ENCODE results near the gene GPX6.
"Not testable (repeated sequence)": the region's sequence is repeated elsewhere in the genome, so short reads cannot be mapped to it uniquely, and the experiment has no call there.

GPX6 gene

DNA sequence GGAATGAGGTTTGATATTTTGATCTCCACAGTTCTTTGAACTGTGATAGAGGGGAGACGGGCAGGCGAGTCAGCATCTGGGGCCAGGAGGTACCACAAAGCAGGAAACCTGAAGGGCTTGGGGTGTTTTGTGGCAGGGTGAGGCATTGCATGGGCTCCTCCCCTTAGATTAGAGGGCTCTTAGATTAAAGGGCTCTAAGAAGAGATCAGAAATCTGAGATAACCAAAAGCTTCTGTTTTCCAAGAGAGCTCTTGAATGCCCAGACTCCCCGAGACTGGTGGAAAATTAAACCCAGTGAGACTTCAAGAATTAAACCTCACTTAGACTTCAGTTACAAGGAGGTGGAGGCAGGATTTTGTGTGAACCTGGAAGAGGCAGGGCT, 7.6 kb upstream of the GPX6 start:
- peak in 4 of 5 donors; percentile 13 to 29 (median 20) for DNase-seq

DNA sequence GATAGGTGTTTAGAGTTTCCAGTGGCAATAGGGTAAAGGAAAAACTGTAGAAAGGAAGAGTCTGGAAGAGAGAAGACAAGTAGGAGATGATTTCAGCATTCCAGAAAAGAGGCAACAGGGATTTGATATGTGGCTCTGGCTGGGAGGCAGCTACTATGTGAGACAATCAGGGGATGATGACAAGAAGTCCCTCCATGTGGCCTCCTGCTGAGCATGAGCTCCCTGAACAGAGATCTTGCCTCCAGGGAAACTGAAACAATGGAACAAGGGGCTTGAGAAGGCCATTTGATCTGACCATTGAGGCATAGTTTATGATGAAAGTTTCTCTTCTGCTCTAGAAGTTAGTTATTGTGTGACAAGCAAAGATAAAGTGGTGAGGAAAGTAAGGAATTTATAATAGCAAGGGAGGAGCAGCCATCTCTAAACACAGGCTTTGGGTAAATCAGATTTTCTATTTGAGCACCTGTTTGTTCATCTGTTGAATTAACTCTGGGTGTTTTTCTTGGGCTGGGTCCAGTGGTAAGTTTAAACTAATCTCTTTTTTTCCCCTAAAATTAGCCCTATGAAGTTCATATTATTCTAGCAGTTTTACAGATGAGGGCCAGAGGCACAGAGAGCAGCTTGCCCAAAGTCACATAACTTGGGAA, 7.1 kb upstream of the GPX6 start:
- no peak for DNase-seq

DNA sequence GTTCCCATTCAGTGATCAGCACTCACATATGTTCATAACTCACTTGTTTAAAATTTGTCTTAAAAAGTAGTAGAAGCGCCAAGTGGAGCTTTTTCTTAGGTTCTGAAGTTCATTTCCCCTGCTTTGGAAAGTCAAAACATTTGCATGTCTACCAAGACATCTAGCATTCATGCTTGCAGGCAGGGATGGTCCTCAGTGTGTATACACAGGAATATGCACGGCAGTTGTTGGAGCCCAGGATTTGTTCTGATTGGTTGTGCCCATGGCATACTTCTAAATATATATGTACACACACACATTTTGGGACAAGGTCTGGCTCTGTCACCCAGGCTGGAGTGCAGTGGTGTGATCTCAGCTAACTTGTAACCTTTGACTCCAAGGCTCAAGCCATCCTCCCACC, 2.4 kb upstream of the GPX6 start:
- DNase-seq = no peak

DNA sequence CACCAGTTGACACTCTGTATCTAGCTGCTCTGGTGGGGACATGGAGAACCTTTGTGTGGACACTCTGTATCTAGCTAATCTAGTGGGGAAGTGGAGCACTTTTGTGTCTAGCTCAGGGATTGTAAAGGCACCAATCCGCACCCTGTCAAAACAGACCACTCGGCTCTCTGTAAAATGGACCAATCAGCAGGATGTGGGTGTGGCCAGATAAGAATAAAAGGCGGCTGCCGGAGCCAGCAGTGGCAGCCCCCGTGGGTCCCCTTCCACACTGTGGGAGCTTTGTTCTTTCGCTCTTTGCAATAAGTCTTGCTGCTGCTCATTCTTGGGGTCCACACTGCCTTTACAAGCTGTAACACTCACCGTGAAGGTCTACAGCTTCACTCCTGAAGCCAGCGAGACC, 3.2 kb downstream of the GPX6 start:
- DNase-seq = not testable (repeated sequence)

DNA sequence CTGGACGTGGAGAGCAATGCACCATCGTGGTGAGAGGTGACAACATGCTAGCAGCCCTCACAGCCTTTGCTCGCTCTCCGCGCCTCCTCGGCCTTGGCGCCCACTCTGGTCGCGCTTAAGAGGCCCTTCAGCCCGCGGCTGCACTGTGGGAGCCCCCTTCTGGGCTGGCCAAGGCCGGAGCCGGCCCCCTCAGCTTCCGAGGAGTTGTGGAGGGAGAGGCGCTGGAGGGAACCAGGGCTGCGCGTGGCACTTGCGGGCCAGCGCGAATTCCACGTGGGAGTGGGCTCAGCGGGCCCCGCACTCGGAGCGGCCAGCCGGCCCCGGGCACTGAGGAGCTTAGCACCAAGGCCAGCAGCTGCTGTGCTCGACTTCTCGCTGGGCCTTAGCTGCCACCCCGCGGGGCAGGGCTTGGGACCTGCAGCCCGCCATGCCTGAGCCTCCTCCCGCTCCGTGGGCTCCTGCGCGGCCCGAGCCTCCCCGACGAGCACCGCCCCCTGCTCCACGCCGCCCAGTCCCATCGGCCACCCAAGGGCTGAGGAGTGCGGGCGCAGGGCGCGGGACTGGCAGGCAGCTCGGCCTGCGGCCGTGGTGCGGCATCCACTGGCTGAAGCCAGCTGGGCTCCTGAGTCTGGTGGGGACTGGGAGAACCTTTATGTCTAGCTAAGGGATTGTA, 3.8 kb downstream of the GPX6 start:
- DNase-seq = no peak

DNA sequence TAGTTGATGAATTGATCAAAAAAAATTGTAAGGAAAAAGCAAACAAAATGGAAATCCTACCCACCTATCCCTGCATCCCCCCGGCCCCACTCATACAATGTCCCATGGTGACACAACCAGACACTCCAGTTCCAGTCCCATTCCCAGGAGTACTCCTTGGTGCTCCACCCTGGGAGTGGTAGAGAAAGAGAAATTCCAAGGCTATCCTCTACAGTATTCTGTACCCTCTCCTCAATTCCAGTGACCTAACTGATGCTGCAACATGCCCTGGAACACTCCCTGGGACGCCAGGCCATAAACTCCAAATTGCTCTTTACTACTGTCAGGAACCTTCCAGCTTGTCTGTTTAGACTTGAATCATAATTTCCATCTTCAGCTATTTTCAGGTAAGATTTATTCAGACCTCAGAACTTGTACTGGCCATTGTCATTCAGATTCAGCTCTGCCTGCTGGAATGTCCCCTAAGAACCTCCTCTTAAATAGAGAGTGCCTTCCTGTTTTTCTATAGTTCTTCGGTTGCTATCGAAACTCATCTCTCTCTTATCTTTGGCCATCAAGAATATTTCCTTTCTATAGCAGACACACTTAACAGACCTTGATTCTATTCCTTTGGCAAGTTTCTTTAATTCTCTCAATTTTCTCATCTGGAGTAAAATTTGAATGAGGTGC, 8.7 kb downstream of the GPX6 start:
- DNase-seq = no peak

DNA sequence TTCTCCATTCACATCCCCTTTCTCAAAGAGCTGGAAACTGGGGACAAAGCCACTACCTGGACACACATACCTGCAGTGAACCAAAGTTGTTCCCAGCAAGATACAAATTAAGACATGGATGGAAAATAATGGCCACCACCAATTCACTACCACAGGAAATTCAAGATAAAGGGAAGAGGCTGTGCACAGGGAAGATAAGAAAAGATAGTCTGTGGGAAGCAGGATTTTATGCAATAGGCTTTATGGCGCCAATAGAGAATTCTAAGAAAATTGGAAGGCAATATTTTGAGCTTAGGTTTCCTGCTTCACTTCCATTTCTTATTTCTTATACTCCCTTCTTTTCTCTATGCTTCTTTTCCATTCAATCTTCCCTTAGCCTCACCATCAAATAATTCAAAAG, 9.9 kb downstream of the GPX6 start:
- DNase-seq = no peak

DNA sequence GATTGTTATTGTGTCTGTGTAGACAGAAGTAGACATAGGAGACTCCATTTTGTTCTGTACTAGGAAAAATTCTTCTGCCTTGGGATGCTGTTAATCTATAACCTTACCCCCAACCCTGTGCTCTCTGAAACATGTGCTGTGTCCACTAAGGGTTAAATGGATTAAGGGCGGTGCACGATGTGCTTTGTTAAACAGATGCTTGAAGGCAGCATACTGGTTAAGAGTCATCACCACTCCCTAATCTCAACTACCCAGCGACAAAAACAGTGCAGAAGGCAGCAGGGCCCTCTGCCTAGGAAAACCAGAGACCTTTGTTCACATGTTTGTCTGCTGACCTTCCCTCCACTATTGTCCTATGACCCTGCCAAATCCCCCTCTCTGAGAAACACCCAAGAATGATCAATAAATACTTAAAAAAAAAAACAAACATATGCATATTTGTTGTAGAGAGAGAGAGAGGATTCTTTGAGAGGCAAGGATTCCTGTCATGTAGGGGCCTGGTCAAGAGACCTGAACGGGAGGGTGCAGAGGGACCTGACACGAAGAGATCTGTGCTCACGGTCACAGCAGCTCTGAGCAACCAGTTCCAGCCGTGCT, 12.8 kb downstream of the GPX6 start:
- DNase-seq = not testable (repeated sequence)

DNA sequence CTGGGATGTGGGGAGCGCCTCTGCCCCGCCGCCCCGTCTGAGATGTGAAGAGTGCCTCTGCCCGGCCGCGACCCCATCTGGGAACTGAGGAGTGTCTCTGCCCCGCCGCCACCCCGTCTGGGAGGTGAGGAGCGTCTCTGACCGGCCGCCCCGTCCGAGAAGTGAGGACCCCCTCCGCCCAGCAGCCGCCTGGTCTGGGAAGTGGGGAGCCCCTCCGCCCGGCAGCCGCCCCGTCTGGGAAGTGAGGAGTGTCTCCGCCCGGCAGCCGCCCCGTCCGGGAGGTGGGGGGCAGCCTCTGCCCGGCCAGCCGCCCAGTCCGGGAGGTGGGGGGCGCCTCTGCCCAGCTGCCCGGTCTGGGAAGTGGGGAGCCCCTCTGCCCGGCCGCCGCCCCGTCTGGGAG, 13.5 kb downstream of the GPX6 start:
- DNase-seq = not testable (repeated sequence)

DNA sequence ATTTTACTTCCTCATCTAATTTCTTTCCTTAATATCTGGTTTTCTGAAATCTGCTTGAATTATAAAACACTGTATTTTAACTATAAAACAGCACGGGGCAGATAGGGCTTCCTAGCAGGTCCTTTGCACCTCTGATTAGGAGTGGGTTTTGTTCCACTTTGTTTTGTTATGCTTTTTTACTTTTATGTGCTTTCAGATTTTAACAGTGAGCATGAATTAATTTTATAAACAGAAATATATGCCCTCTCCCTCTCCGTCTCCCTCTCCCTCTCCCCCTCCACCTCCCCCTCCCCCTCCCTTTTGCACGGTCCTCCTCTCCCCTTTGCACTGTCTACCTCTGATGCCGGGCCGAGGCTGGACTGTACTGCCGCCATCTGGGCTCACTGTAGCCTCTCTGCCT, 14.3 kb downstream of the GPX6 start:
- no peak for DNase-seq

DNA sequence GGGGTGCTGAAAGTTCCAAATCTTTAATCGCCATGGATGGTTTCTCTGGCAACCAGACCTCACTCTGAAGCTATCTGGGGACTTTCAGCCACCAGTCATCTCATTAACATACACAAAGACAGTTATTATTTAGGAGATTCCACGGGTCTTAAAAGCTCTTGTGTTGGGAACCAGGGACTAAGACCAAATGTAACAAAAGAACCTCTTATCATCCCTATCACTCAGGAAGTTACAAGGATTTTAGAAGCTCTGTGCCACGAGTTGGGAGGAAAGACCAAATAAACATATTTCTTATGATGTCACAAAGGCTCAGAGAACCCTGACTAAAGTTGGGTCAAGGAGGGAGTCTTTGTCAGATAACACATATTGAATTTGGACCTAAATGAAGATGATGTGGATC, 17.7 kb downstream of the GPX6 start:
- DNase-seq = no peak

DNA sequence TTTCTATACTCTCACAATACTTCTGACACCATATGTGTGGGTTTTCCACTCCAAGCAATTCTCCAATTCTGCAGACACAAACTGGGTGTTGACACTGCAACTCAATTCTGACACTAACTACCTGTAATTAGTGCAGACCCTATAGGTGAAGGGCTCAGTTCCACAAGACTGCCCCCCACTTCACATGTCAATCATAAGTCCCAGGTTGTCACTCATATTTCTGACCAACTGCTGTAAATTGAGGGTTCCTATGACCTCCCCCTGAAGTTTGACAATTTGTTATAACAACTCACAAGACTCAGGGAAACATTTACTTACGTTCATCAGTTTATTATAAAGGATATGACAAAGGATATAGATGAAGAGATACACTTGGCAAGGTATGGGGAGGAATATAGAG, 18.3 kb downstream of the GPX6 start:
- DNase-seq = no peak

DNA sequence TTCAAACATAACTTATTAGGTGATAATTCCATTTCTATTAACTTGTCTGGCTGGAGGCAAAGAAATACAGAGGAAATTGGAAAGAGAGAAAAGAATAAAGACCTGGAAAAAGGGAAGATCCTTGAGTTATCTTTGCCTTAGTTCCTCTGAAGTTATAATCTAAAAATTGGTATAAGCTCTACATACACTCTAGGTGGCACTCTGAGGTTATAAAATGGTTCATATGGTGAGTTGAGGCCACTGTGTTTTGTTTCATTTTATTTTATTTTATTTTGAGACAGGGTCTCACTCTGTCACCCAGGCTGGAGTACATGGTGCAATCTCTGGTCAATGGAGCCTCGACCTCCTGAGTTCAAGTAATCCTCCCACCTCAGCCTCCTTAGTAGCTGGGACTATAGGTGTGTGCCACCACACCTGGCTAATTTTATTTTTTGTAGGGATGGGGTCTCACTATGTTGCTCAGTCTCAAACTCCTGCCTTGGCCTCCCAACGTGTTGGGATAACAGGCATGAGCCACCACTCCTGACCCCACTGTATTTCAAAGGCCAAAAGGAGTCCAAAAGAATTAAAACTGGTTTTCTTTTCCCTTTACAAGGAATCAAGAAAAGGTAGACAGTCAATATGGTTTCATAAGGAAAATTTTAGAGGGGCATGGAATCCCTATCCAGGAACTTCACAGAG, 19.4 kb downstream of the GPX6 start:
- DNase-seq = no peak

DNA sequence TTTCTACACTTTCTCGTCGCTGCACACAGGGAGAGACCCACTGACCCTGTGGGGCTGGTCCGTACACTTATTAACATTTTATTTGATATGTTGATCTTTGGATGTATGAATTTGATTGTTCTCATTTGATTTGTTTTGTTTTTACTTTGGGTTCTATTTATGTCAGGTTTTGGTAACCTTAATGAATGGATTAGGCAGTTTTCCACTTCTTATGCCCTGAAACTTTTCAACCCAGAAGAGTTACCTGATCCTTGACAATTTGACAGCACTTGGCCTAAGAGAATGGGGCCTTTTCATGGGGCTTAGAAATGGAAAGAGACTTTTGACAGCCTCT, 23.6 kb downstream of the GPX6 start:
- no peak for DNase-seq

DNA sequence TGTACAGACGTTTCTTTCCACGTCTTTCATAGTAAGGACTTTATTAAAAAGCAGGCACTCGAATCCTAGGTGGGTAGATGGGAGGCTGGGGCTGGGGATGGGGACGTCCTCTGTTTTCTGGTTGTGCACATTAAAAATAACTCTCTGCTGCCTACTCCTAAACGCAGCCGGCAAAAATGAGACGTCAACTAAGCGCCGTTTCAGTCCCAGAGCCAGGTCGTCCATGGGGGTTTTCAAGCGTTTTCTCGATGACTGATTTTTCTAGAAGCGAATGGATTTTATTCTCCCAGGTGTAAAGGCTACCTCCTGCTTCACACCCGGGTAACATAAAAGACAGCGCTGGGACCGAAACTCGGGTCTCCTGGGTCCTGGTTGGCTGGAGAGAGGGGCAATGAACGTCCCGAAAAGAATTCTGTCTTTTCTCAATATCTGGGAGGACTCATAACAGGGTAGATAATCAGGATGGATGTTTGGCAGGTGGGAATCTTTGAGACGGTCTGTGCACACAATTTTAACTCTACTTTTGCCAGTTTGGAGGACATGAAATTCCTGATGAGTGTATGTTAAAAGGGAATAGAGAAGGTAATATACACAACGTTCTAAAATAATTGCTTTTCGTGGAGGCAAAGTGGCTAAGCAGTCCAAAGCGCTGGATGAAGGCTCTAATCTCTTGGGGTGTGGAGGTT, 25.2 kb downstream of the GPX6 start:
- no peak for DNase-seq

DNA sequence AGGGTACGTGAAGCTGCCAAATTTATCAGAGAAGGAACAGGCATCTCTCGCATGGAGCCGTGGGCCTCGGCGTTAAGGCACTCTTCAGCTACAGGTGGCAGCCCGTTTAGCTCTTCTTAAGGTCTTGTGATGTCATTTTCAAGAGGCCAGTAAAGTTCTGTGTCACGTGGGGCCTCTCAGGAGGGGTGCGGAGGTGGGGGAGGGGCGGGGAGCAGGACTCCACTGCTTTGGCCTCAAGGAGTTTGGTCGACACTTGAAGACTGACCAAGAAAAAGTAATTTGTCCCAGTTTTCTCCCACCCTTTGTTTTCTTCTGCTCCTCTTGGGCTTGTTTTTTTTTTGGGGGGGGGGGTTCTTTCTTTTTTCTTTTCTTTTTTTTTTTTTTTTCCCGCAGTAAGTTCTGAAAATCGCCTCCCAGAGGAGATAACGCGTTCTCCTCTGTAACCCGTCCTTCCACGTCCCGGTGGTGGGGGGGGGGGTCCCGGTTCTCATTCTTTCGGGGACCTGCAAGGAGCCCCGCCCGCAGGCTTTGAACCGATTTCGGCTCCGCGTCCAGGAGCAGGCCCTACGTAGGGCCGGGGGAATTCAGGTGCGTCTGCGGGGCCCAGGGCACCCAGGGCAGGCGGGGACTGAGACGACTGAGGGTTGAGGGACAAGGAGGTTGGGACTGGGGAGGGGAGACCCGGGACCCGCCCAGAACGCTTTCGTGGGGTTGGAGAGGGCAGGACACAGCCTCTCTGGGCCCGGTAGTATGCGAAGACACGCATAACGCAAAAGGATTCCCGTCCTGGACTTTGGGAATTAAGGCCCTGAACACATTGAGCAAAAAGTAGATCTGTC, 26.0 kb downstream of the GPX6 start:
- DNase-seq = peak in 3 of 5 donors; percentile 17 to 68 (median 26)

DNA sequence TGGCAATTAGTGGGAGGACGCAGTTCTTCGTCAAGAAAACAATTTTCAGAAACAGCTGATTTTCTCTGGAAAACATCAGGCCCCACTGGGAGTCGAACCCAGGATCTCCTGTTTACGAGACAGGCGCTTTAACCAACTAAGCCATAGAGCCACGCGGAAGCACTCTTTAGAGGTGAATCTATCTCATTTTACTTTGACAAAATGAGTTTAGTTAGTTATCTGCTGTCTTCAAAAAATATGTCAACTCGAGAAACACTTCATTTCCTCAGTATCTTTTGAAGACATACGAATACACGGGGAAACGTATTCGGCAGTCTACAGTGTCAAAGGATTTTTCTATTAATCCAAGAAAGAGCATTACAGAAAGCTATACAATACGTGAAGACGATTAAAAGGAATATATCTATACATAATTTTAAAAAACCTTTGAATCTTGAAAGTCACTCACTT, 26.7 kb downstream of the GPX6 start:
- peak in 1 of 5 donors; percentile 46 for DNase-seq

DNA sequence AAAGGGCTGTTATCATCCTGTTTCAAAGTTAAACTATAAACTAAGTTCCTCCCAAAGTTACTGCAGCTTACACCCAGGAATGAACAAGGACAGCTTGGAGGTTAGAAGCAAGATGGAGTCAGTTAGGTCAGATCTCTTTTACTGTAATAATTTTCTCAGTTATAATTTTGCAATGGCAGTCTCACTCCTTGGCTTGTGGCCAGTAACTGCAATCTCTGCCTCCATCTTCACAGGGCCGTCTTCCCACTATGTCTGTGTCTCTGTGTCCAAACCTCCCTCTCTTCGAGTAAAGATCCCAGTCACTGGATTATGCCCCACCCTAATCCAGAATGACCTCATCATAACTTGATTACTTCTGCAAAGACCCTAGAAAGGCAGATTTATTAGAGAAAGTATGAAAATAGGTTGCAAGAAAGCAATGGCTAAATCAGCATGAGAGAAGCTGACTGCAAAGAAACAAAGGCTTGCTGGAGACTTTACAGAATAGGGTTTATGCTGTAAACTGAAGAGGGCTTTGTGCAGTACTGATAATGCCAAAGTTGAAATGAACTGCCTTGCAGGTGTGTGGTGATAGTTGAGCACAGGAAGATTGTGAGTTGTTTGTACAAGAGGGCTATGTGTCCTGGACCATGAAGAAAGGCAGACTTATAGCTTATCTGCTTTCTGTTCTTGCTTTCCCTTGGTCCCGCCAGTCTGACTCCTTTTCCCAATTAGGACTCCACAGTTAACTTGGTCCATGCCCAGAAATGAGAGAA, 28.4 kb downstream of the GPX6 start:
- DNase-seq = no peak

DNA sequence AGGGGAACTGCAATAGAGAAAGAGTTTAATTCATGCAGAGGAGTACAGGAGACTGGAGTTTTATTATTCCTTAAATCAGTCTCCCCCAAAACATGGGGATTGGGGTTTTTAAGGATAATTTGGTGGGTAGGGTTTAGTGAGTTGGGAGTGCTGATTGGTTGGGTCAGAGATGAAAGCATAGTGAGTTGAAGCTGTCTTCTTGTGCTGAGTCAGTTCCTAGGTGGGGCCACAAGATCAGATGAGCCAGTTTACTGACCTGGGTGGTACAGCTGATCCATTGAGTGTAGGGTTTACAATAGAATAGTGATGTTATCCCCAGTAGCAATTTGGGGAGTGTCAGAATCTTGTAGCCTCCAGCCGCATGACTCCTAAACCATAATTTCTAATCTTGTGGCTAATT, 29.1 kb downstream of the GPX6 start:
- DNase-seq = no peak

DNA sequence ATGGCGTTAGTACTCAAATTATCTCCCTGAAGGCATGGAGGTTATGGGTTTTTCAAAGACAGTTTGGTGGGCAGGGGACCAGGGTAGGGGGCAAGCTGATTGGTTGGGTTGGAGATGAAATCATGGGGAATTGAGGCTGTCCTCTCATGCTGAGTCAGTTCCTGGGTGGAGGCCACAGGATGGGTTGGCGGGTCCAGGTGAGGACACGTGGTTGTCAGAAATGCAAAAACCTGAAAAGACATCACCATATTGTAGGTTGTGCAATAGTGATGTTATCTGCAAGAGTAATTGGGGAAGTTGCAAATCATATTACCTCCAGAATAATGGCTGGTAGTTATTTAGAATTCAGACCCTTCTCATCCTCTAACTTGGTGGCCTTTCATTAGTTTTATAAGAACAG, 30.1 kb downstream of the GPX6 start:
- no peak for DNase-seq
